Posterior vena cava (tissue), 2 donors: ENCODE results near the gene ADGRG6. TPM values are rescaled to one million over a fixed set of nuclear protein-coding genes. Genes with fewer than 3 reads are reported as not detected.
"Not testable (repeated sequence)": the region's sequence is repeated elsewhere in the genome, so short reads cannot be mapped to it uniquely, and the experiment has no call there.

Source experiments
- DNase-seq: peaks from one replicate; pipeline ENCODE4 v3.0.0-alpha.2; 2020; ENCODE audit warnings: low spot score
- intact Hi-C, 2 donors: fragments of 100-400 bp; cut with DNase I; formaldehyde crosslinking; loops; one replicate each; pipeline versions ENCODE4 v1.14.1 to v1.14.2; 2022 to 2023
- long read RNA-seq, 2 donors: library from polyadenylated mRNA; unstranded; transcript quantifications; one replicate each; pipeline ENCODE4 v2.0.0, GENCODE V29; 2020 to 2021
- total RNA-seq, 2 donors: library from RNA; stranded (reverse); fragmentation: NEBNext Ultra II Directional; extraction: Animal tissue kit (Norgen Biotek cat#: 25700); gene quantifications; one replicate each; pipeline ENCODE4 v1.2.1, GENCODE V29; 2021
- donor health status: DM: yes; HTN: yes; CAD: no.
- donor health status: DM: yes; HTN: yes; CAD: no.

The ADGRG6 gene
- 10 to 100 TPM; 10.2 to 15.1 TPM for total RNA-seq
- long read RNA-seq, donor 1, partial matches to known transcripts, result 0 of 2 reads
- long read RNA-seq, donor 1, other reads (novel, unspliced or antisense), result 2 of 2 reads
- long read RNA-seq, donor 2, partial matches to known transcripts, result 1 of 2 reads
- long read RNA-seq, donor 2, other reads (novel, unspliced or antisense), result 1 of 2 reads

- intact Hi-C loops, result no loop called here
- peak; percentile 82 for DNase-seq
Observed at GRCh38 chr6:142301651-142302391, at the start of gene ADGRG6. TSS of gene ADGRG6 (plus strand) at chr6:142302007. CDS start at chr6:142302330, 323 bp downstream.

GRCh38 chr6:142254513-142254912, 47.3 kb upstream of the ADGRG6 start:
- intact Hi-C loops, result no loop called here
- DNase-seq, result no peak

- intact Hi-C loops, result no loop called here
- DNase-seq, result no peak
Observed at GRCh38 chr6:142255785-142256184, 46.0 kb upstream of the ADGRG6 start.

GRCh38 chr6:142258305-142258704, 43.5 kb upstream of the ADGRG6 start:
- intact Hi-C loops, result no loop called here
- DNase-seq, result no peak

- no peak for DNase-seq
- intact Hi-C loops, result no loop called here
Observed at GRCh38 chr6:142258757-142259156, 43.0 kb upstream of the ADGRG6 start.

- no peak for DNase-seq
- intact Hi-C loops, result no loop called here
Observed at GRCh38 chr6:142260748-142261147, 41.1 kb upstream of the ADGRG6 start.

GRCh38 chr6:142262231-142262630, 39.6 kb upstream of the ADGRG6 start:
- intact Hi-C loops, result no loop called here
- no peak for DNase-seq

- no peak for DNase-seq
- intact Hi-C loops, result no loop called here
Observed at GRCh38 chr6:142265476-142265875, 36.3 kb upstream of the ADGRG6 start.

GRCh38 chr6:142266060-142266459, 35.7 kb upstream of the ADGRG6 start:
- no peak for DNase-seq
- intact Hi-C loops, result no loop called here

- intact Hi-C loops, result no loop called here
- DNase-seq, result no peak
Observed at GRCh38 chr6:142271476-142271875, 30.3 kb upstream of the ADGRG6 start.

- DNase-seq, result no peak
Observed at GRCh38 chr6:142274656-142275055, 27.2 kb upstream of the ADGRG6 start.

GRCh38 chr6:142275236-142276006, 26.4 kb upstream of the ADGRG6 start:
- DNase-seq, result no peak
- intact Hi-C loops, result no loop called here

More at GRCh38 chr6:142274656-142275055, 27.2 kb upstream of the ADGRG6 start:
- intact Hi-C loops, result no loop called here

GRCh38 chr6:142276256-142276655, 25.6 kb upstream of the ADGRG6 start:
- intact Hi-C loops, result no loop called here

GRCh38 chr6:142279350-142280180, 22.2 kb upstream of the ADGRG6 start:
- intact Hi-C loops, result no loop called here

More at GRCh38 chr6:142276256-142276655, 25.6 kb upstream of the ADGRG6 start:
- DNase-seq, result no peak

GRCh38 chr6:142280265-142280664, 21.5 kb upstream of the ADGRG6 start:
- DNase-seq, result no peak
- intact Hi-C loops, result no loop called here

More at GRCh38 chr6:142279350-142280180, 22.2 kb upstream of the ADGRG6 start:
- no peak for DNase-seq

- intact Hi-C loops, result no loop called here
- DNase-seq, result no peak
Observed at GRCh38 chr6:142280927-142281326, 20.9 kb upstream of the ADGRG6 start.

GRCh38 chr6:142283138-142283537, 18.7 kb upstream of the ADGRG6 start:
- DNase-seq, intact Hi-C loops: not testable (repeated sequence)

GRCh38 chr6:142284419-142284818, 17.4 kb upstream of the ADGRG6 start:
- intact Hi-C loops, result no loop called here
- DNase-seq, result no peak
